Mesenteric fat pad (tissue), 1 donor: ENCODE measurements around the gene CCNF. TPM values are rescaled to one million over a fixed set of nuclear protein-coding genes. Genes with fewer than 3 reads are reported as not detected.
A peak's percentile ranks its signal among the peaks of the same experiment; 100 is the strongest.

Source experiments
- DNase-seq: peaks from one replicate; pipeline ENCODE4 v3.0.0-alpha.2; 2020; ENCODE audit warnings: low spot score
- total RNA-seq: library from RNA; stranded (reverse); fragmentation: NEBNext Ultra II Directional; extraction: Animal tissue kit (Norgen Biotek cat#: 25700); gene quantifications from one replicate; pipeline ENCODE4 v1.2.1, GENCODE V29; 2021
- donor health status: DM: yes; HTN: yes; CAD: no.

CCNF gene
- total RNA-seq, 1 donor from 2014 or later: 3.9 TPM

DNA sequence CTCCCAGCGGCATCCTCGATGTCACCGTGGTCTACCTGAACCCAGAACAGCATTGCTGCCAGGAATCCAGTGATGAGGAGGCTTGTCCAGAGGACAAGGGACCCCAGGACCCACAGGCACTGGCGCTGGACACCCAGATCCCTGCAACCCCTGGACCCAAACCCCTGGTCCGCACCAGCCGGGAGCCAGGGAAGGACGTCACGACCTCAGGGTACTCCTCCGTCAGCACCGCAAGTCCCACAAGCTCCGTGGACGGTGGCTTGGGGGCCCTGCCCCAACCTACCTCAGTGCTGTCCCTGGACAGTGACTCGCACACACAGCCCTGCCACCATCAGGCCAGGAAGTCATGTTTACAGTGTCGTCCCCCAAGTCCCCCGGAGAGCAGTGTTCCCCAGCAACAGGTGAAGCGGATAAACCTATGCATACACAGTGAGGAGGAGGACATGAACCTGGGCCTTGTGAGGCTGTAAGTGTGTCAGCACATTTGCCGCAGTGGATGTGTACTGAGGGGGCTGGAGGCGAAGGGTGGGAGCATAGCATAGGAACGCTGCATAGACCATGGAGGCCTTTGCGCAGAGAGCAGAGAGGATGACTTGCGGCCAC, 27.4 kb downstream of the CCNF start:
- no peak for DNase-seq

DNA sequence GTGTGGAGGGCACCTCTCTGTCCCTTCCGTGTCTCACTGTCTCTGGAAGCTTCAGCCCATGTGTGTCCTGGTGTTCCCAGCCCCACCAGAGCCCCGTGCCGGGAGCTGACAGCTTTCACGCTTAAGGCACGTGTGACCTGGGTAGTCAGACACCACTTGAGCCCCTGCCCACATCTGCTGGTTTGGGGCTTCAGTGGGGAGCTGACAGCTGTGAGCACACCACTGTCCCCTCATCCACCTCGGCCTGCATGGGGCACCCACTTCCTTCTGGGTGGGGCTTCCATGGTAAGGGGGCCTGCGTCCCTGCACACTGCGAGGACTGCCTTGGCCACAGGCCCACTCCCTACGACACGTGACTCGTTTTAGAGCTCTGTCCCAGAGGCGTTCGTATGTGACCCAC, 28.0 kb downstream of the CCNF start:
- DNase-seq: no peak

DNA sequence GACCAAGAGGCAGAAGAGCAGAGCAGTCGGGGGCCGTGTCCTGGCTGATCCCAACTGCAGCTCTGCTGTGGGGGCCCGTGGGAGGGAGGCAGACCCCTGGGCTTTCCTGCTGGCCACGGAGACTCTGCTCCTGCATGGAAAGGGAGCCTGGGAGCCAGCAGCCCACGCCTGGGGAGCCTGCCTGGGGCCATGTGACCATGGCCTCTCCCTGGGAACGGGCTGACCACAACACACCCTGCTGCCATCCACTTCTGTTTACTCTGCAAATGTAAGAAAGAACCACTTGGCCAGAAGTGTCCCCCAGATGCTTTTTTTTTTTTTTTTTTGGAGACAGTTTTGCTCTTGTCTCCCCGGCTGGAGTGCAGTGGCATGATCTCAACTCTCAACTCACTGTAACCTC, 28.7 kb downstream of the CCNF start:
- DNase-seq: no peak

DNA sequence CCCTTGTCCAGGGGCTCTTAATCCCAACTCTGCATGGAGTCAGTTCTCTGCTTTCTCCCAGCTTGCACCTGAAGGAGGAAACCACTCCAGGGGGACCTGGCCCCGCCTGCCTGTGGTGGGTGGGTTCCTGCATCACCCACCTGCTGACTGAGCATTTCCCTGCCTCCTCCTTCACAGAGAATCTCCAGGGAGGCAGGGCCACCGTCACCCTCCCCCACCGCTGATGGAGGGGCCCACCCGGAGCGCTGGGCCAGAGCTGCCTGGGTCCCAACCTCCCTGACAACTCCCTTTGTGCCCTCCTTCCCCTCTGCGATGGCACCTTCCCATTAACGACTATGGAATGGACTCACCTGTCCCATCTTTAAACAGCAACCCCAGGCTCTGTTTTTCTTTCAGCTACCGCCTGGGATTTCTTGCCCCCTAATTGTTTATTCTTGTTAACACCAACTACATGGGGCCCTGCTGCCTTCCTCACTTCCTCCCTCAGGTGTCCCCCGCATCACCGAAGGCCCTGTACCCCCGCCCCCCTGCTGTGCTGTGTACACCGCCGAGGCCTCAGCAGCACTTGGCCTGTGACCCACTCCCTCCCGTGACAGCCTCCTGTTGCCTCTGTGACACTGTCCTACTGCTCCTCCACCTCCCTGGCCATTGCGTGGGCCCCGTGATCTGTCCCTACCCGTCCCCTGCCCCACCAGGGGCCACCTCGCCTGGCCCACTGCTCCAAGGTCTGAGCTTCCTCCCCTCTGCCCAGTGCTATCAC, 29.8 kb downstream of the CCNF start:
- DNase-seq: no peak

DNA sequence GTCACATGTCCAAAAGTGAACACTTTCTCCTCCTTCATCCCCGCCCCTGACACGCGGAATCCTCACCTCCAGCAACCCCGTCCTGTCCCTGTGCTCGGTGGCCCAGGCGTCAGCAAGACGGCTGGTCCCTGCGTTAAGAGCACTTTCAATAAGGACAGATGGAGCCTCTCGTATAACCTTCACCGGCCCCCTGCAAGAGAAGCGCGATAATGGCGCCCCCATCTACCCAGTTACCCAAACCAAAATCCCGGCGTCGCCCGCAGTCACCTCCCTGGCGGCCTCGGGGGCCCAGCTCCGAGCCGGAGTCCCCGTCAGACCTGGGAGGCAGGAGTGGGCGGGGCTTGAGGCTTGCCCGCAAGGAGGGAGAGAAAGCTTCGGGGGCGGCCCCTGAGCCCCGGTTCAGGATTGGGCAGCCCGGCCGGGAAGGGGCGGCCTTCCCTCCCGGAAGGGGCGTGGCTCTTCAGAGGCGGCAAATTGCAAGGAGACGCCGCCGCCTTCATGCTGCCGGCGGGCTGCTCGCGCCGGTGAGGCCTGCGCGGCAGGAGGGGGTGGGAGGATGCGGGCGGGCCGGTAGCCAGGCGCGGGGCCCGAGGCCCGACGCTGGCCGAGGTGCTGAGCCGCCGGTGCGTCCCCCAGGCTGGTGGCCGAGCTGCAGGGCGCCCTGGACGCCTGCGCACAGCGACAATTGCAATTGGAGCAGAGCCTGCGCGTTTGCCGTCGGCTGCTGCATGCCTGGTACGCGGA, 30.6 kb downstream of the CCNF start, which contains the start of gene TEDC2:
Gene TEDC2 (plus strand): TSS at position 463 of the 744 bp plus-strand sequence. CDS start 36 bp downstream, at position 499.
- peak; percentile 97 for DNase-seq

DNA sequence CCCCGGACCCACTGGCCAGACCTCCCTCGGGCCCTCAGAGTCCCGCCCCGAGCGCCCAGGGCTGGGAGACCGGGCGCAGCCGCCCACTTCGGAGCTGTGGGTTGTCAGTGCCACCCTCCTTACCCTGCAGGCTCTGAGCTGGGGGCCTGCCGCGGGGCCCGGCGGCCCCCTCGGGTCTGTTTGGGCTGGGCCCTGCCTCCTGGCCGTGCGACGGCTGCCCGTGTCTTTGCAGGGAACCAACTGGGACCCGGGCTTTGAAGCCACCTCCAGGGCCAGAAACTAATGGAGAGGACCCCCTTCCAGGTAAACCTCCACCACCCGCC, 31.1 kb downstream of the CCNF start:
- DNase-seq: no peak

DNA sequence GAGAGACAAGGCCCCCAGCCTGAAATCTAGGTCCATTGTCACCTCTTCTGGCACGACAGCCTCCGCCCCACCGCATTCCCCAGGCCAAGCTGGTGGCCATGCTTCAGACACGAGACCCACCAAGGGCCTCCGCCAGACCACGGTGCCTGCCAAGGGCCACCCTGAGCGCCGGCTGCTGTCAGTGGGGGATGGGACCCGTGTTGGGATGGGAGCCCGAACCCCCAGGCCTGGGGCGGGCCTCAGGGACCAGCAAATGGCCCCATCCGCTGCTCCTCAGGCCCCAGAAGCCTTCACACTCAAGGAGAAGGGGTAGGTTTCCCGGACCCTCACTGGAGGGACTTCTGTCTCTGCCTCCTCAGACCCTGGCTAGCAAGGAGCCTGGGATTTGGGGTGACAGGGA, 31.7 kb downstream of the CCNF start:
- DNase-seq: no peak

DNA sequence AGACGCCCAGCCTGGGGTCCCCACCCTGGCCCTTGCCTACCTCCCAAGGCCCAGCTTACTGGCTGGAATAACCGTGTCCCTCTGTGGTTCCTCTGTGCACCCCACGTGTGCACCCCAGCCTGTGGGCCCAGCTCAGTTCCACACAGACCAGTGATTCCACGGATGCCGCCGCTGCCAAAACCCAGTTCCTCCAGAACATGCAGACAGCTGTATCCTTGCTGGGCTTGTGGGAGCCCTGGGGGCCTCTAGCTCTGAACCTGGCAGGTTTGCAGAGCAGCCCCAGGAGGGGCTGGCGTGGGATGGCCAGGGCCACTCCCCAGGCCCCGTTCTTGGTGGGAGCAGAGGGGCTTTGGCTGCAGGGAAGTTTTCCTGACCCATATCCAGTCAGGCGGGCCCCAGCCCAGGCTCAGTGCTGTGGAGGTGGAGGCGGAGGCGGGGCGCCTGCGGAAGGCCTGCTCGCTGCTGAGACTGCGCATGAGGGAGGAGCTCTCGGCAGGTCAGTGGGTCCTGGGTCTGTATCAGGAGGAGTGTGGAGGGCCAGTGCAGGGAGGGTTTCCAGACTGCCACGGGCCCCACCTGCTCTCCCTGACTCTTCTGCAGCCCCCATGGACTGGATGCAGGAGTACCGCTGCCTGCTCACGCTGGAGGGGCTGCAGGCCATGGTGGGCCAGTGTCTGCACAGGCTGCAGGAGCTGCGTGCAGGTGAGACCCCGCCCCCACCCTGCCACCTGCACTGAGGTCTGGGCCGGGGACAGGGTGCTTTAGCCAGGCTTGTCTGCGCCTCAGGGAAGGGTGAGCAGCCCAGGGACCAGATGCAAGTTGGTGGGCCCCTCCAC, 33.0 kb downstream of the CCNF start:
- no peak for DNase-seq

DNA sequence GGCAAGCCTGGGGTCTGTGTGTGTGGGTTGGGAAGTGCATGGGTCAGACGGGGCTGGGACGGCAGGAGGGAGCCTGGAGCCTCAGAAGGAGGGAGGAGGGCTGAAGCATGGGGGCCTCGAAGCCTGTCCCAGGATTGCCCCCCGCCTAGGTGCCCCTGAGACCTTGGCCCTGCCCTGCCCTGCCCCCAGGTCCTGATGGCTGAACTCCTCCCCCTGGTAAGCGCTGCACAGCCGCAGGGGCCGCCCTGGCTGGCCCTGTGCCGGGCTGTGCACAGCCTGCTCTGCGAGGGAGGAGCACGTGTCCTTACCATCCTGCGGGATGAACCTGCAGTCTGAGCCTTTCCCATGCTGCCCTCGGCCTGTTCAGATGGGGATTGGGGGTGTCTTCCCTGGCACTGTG, 35.1 kb downstream of the CCNF start:
- no peak for DNase-seq

DNA sequence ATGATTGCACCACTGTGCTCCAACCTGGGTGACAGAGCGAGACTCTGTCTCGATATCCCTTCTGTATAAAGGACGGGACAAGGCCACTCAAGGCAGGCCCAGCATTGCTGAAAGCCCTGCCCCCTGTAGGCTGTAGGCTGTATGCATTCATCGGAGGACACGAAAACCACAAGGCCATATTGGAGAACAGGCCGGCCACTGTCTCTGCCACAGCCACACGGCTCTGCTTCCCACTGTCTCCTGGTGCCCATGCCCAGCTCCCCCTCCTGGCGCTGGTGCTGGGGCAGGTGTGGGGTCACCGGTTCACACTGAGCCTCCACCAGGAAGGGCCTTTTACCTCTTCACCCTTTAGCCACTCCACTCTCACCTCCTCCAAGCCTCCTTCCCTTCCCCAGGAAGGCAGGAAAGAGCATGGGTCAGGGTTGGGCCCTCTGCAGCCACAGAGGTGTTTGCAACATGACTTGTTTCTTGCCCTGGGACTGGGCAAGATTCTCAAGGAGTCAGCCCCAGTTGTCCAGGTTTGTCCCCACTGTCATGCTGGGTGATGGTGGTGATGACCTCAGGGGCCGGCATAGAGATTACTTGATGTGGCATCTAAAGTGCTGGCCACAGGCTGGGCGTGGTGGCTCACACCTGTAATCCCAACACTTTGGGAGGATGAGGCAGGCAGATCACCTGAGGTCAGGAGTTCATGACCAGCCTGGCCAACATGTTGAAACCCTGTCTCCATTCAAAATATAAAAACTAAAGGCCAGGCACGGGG, 36.6 kb downstream of the CCNF start:
- DNase-seq: no peak

DNA sequence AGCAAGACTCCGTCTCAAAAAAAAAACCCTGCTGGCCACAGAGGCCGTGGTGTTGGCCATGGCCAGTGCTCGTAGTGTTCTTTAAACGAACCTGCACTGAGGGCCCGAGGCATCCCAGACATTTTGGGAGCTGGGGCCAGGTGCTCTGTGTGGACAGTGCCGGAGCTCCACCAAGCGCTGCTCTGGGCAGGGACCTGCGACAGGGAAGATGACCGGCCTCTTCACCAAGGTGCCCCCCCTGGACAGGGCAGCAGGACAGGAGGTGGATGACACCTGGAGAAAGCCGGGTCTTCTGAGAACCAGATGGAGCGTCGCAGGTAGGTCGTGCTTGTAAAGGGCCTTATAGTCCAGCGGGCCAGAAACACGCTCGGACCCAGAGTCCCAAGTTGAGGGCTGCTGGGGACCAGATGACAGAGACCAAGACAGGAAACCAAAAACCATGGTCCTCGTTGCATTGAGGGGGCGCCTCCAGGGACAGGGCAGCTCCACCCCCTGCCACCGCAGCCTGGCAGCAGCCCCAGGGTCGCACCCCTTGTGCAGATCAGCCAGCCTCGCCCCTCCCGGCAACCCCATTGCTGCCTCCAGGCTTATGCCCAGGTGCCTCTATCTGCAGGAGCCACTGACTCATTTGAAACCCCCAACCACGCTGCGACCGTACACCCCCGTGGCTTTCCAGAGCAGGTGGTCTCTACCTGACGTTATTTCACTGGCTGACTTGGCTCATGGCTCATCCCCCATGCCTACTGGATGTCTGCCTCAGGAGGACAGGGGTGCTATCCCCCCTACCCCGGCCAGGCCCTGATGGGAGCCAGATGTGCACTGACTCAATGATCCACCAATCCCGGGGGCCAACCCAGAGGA, 37.6 kb downstream of the CCNF start:
- DNase-seq: no peak

DNA sequence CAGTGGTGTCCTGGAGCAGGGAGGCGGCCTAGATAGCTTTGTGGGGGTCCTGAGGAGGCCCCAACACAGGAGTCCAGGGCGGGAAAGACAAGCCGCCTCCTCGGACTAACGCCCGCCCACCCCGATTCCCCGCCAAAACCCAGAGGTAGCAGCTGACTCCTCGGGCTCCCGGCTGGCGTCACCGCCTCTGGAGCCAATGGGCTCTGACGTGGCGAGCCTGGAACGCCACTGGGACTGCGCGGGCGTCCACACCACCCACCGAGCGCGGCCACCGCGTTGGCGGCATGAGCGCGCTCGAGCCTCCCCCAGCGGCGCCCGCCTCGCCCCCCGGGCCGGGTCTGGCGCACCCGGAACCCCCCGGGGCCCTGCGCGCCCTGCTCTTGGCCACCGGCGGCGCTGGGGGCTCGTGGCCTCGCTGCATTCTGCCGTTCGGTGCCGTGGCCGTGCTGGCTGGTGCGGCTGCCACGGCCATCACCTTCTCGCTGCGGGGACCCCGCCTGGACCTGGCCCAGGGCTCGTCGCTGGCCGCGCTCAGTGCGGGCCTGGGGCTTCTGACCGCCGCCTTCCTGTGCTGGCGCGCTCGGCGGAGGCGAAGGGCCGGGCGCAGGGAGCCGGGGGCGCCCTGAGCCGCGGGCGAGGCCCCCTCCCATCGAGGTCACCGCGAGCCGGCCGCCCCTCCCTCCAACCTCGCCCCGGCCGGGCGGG, 38.4 kb downstream of the CCNF start:
- DNase-seq: no peak

DNA sequence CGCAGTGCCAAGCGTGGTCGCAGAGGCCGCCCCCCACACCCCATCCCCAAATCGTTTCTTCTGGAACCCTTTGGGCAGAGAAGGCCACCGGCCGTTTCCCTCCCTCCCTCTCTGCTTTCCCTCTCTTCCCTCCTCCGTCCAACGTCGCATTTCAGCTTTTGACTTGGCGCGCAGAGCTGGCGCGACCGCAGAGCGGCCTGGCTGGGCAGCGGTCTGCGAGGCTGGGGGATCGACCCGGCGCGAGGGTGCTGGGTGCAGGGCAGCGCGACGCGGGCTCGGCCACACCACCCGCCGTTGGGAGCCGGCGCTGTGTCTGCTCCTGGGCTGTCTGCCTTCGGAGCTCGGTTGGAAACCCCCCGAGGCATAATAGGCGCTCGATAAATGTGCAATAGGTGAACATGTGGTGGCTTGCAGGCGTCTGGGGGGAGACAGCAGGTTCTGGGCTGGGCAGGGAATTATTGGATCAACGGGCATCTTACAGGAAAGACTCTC, 39.0 kb downstream of the CCNF start:
- DNase-seq: no peak

DNA sequence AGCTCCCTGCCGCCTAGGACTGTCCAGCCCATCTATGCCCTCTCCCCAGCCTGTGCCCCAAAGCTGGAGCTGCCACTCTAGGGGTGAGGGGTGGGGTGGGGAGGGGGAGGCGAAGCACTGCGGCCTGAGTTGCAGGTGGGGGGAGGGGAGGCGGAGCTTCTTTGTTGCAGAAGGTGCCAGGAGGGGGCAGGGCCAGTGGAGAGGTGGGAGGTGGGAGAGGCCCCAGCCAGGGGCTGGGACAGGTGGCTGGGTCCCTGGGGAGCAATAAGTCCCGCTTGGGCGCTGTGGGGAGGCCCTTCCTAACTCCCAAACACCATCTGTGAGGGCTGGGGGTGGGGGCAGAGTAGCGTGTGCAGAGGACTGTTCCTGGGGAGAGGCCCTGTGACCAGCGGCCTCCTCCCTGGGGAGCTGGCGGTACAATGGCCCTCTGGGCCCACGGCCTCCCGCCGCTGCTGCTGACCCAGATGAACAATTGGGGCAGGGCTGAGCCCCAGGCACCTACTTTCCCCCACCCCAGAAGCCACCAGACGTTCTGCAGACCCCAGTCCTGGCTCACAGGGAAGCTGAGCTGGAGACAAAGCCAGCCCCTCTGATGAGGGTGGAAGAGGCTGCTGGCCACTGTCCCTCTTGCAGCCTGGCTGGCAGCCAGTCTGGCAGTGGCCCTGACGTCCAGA, 39.6 kb downstream of the CCNF start:
- DNase-seq: no peak

DNA sequence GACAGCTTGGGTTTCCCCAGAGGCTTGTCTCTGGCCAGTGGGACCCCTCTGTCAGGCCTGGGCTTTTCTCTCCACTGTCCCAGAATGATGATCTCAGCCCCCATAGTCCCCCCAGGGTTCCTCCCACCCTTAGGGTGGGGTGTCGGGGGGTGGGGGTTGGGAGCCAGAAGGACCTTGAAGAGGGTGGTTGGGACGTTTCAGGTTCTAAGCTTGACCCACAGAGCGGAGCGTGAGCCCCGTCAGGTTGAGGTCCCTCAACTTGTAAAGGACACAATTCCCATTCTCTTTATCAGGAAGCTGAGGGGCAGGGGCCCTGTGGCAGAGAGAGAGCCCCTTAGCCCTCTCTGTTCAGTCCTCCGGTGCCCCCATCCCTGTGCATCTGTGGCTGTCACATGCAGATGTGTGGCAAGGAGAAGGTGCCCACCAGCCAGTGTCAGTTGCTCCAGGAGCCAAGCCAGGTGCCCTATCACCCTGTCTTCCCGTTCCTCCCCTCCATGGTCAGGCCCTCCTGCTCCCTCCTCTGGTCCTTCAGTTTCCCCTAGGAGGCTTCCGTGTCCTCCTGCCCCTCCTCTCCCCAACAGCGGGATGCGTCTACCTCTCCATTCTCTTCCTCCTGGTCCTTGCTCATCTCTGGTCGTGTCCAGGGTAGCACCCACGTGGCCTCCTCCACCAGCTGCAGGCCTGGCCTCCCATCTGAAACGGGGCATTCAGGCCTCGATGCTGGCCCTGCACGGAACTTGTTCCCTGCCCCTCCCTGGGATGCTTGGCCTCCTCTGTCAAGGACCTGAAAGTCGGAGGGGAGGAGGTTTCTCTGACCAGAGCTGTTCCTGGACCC, 40.4 kb downstream of the CCNF start:
- DNase-seq: no peak

DNA sequence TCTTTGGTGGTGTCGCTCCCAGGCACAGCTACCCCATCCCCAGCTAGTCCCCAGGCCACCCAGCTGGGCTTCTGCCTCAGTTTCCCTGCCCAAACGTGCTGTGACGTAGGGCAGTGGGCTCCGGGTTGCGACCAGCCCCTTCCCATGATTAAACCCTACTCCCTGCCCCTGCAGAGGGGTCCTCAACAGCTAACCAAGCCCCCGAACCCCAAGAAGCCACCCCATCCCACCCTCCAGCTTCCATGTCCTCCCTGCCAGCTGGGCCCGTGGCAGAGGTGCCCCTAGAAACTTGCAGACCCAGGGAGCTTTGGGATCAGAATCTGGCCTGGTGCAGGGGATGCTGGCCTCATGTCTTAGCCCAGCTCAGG, 41.0 kb downstream of the CCNF start:
- no peak for DNase-seq

DNA sequence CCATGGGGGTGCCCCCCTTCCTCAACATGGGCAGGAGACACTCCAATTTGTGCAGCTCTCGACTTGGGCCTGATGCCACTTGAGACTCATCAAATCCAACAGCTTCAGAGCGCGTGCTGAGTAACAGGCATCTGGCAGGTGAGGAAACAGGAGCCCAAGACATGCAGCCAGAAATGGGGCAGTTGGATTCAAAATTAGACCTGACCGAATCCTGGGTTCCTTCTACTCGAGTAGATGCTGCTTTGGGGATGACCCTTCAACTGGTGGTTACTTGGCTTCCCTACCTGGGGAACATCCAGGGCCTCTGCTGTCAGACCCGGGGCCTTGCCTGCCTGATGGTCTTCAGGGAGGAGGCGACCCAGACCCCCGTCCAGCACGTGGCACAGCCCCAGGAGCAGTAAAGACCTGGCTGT, 41.4 kb downstream of the CCNF start:
- DNase-seq: no peak
